Duodenal mucosa (tissue), 2 donors: ENCODE data around the gene AHCYL1.

Experiments used
- H3K27ac ChIP-seq: one replicate; pipeline ENCODE4 v1.7.0; 2013; ENCODE audit warnings: low read depth, low read length
- H3K27me3 ChIP-seq, 2 donors: one replicate each; pipeline ENCODE4 v1.7.0; 2013; ENCODE audit warnings: low read length in 2 of 2, control low read depth in 1 of 2; ENCODE audit not compliant: insufficient read depth in 2 of 2, control insufficient read depth in 1 of 2
- H3K36me3 ChIP-seq, 2 donors: one replicate each; pipeline ENCODE4 v1.7.0; 2013; ENCODE audit warnings: low read length in 2 of 2, control low read depth in 1 of 2; ENCODE audit not compliant: insufficient read depth in 2 of 2, control insufficient read depth in 1 of 2
- H3K4me1 ChIP-seq, 2 donors: one replicate each; pipeline ENCODE4 v1.7.0; 2013; ENCODE audit warnings: low read length in 2 of 2, control low read depth in 1 of 2; ENCODE audit not compliant: insufficient read depth in 2 of 2, control insufficient read depth in 1 of 2
- H3K4me3 ChIP-seq, 2 donors: one replicate each; pipeline ENCODE4 v1.7.0; 2013; ENCODE audit warnings: low read length in 2 of 2, low read depth in 1 of 2
- H3K9ac ChIP-seq, 2 donors: one replicate each; pipeline ENCODE4 v1.7.0; 2013; ENCODE audit warnings: low read length in 2 of 2, low read depth in 1 of 2
- H3K9me3 ChIP-seq, 2 donors: one replicate each; pipeline ENCODE4 v1.7.0; 2013; ENCODE audit warnings: low read length in 2 of 2, control low read depth in 1 of 2; ENCODE audit not compliant: control insufficient read depth in 1 of 2

Gene AHCYL1

GRCh38 chr1:110065841-110066240 lies 81.3 kb downstream of the AHCYL1 start:
- Histone ChIP-seq H3K36me3 (peaks cover 2% of the 10 kb centered on the region in 2 donors), H3K9me3 (no peaks in the 10 kb centered on the region), H3K4me1 (peaks cover 6 to 11% of the 10 kb centered on the region in 2 donors), H3K9ac (no peak overlapping the region), H3K4me3 (no peak overlapping the region), H3K27me3 (peaks cover 46 to 52% of the 10 kb centered on the region in 2 donors), H3K27ac (no peak overlapping the region)

- Histone ChIP-seq H3K9ac (no peak overlapping the region), H3K9me3 (no peaks in the 10 kb centered on the region), H3K27ac (no peak overlapping the region), H3K4me3 (no peak overlapping the region), H3K36me3 (no peaks in the 10 kb centered on the region), H3K4me1 (peaks cover 6 to 11% of the 10 kb centered on the region in 2 donors), H3K27me3 (peaks cover 63 to 68% of the 10 kb centered on the region in 2 donors)
These were observed 82.9 kb downstream of the AHCYL1 start for GRCh38 chr1:110067479-110067892.

GRCh38 chr1:110067893-110068645 lies 83.5 kb downstream of the AHCYL1 start:
- no peak overlapping the region for H3K9ac ChIP-seq
- no peaks in the 10 kb centered on the region for H3K36me3 ChIP-seq
- peaks cover 6 to 11% of the 10 kb centered on the region in 2 donors for H3K4me1 ChIP-seq
- peak overlapping the region in 1 of 2 donors; percentile 3 for H3K4me3 ChIP-seq
- peaks cover 68 to 73% of the 10 kb centered on the region in 2 donors for H3K27me3 ChIP-seq
- H3K27ac ChIP-seq, result no peak overlapping the region
- H3K9me3 ChIP-seq, result no peaks in the 10 kb centered on the region

GRCh38 chr1:110068646-110069403 lies 84.3 kb downstream of the AHCYL1 start:
- H3K9ac ChIP-seq, result no peak overlapping the region
- no peak overlapping the region for H3K27ac ChIP-seq
- peaks cover 72 to 79% of the 10 kb centered on the region in 2 donors for H3K27me3 ChIP-seq

GRCh38 chr1:110069404-110070281 lies 85.1 kb downstream of the AHCYL1 start:
- no peak overlapping the region for H3K27ac ChIP-seq

More at GRCh38 chr1:110068646-110069403, 84.3 kb downstream of the AHCYL1 start:
- no peak overlapping the region for H3K4me3 ChIP-seq
- no peaks in the 10 kb centered on the region for H3K36me3 ChIP-seq
- peaks cover 6 to 11% of the 10 kb centered on the region in 2 donors for H3K4me1 ChIP-seq
- no peaks in the 10 kb centered on the region for H3K9me3 ChIP-seq

GRCh38 chr1:110070282-110070669 lies 85.7 kb downstream of the AHCYL1 start:
- H3K4me3 ChIP-seq, result no peak overlapping the region
- no peaks in the 10 kb centered on the region for H3K36me3 ChIP-seq
- H3K4me1 ChIP-seq, result peaks cover 6 to 11% of the 10 kb centered on the region in 2 donors
- H3K27me3 ChIP-seq, result peaks cover 72 to 77% of the 10 kb centered on the region in 2 donors
- no peak overlapping the region for H3K27ac ChIP-seq
- no peaks in the 10 kb centered on the region for H3K9me3 ChIP-seq
- H3K9ac ChIP-seq, result no peak overlapping the region

More at GRCh38 chr1:110069404-110070281, 85.1 kb downstream of the AHCYL1 start:
- no peak overlapping the region for H3K4me3 ChIP-seq
- peaks cover 6 to 11% of the 10 kb centered on the region in 2 donors for H3K4me1 ChIP-seq
- no peaks in the 10 kb centered on the region for H3K9me3 ChIP-seq
- H3K36me3 ChIP-seq, result no peaks in the 10 kb centered on the region
- peaks cover 72 to 79% of the 10 kb centered on the region in 2 donors for H3K27me3 ChIP-seq
- H3K9ac ChIP-seq, result no peak overlapping the region

- no peak within 1 kb of the TSS for H3K9ac ChIP-seq
- no peaks in the 10 kb centered on the region for H3K9me3 ChIP-seq
- H3K4me1 ChIP-seq, result peaks cover 6 to 11% of the 10 kb centered on the region in 2 donors
- no peak within 1 kb of the TSS for H3K27ac ChIP-seq
- no peaks in the 10 kb centered on the region for H3K36me3 ChIP-seq
- peaks cover 72% of the 10 kb centered on the region in 2 donors for H3K27me3 ChIP-seq
- no peak within 1 kb of the TSS for H3K4me3 ChIP-seq
These were observed 86.2 kb downstream of the AHCYL1 start, which contains the start of gene ALX3 for GRCh38 chr1:110070671-110071242. Gene ALX3 (minus strand): TSS chr1:110070672. CDS start chr1:110070612, 60 bp downstream.
